ENCODE data around the gene MEFV.

Gene MEFV

DNA sequence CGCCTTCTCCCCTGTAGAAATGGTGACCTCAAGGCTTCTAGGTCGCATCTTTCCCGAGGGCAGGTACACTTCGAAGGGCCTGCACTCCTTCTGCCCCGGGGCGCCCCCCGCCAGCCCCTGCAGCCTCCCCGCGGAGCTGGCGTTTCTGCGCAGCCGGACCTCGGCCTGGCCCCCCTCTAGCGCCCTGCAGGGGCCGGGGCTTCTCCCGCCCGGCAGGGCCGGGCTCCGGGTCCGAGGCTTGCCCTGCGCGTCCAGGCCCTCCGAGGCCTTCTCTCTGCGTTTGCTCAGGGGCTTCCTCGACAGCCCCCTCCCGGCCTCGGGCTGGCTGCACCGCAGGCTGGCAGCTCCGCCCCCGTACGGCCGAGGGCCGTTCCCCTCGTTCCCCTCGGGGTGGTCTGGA is 2.1 kb downstream of the MEFV start:
- no peak overlapping the region for H3K4me3 ChIP-seq (ENCODE audit: low read depth, low read length)
- in situ Hi-C loops (cut with HindIII; ENCODE audit: low sequenced_read_pairs) = no loop called here
- no peak for DNase-seq (ENCODE audit: low read depth, low spot score)
- TF ChIP-seq, protein P1, sequence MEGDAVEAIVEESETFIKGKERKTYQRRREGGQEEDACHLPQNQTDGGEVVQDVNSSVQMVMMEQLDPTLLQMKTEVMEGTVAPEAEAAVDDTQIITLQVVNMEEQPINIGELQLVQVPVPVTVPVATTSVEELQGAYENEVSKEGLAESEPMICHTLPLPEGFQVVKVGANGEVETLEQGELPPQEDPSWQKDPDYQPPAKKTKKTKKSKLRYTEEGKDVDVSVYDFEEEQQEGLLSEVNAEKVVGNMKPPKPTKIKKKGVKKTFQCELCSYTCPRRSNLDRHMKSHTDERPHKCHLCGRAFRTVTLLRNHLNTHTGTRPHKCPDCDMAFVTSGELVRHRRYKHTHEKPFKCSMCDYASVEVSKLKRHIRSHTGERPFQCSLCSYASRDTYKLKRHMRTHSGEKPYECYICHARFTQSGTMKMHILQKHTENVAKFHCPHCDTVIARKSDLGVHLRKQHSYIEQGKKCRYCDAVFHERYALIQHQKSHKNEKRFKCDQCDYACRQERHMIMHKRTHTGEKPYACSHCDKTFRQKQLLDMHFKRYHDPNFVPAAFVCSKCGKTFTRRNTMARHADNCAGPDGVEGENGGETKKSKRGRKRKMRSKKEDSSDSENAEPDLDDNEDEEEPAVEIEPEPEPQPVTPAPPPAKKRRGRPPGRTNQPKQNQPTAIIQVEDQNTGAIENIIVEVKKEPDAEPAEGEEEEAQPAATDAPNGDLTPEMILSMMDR (IDR thresholded peaks at IDR 0.05; ENCODE audit: low read depth, low read length) = no peak

DNA sequence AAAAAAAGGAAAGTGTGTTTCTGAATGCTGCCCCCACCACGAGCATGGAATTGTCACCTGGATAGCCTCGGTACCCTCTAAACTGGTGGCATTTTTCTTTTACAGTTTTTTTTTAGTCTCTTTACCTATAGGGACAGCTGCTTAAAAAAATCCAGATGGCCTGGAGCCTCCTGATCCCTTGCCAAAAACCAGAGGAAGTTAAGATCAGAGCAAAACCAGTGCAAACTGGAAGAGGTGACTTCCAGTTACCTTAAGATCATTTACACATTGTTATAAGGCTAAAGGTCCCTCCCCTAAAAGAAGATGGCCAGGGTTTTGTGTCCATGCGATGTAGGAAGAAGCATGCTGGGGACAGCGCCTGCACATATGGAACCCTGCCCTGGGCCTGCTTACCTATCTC is 3.5 kb downstream of the MEFV start:
- in situ Hi-C loops (cut with HindIII; ENCODE audit: low sequenced_read_pairs) = no loop called here
- TF ChIP-seq, protein P1 (IDR thresholded peaks at IDR 0.05; ENCODE audit: low read depth, low read length) = no peak
- DNase-seq (ENCODE audit: low read depth, low spot score) = no peak
- H3K4me3 ChIP-seq (ENCODE audit: low read depth, low read length) = no peak overlapping the region

DNA sequence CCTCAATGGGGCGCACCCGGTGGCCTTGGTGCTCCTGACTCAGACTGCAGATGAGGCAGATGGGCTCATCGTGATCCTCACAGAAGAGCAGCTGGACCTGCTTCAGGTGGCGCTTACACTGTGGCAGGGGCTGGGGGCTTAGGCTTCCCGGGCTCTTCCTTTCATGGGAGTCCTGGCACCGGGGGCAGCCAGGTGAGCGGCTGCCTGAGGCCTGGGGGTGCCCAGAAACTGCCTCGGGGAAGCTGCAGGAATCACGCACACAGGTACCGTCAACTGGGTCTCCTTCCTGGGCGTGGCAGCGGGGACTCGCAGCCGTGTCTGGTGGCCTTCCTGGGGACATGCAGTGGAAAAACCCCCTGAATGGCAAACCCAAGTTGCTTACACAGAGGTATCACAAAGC is 7.0 kb downstream of the MEFV start:
- H3K4me3 ChIP-seq (ENCODE audit: low read depth, low read length) = no peak overlapping the region
- in situ Hi-C loops (cut with HindIII; ENCODE audit: low sequenced_read_pairs) = no loop called here
- TF ChIP-seq, protein P1 (IDR thresholded peaks at IDR 0.05; ENCODE audit: low read depth, low read length) = no peak
- no peak for DNase-seq (ENCODE audit: low read depth, low spot score)

DNA sequence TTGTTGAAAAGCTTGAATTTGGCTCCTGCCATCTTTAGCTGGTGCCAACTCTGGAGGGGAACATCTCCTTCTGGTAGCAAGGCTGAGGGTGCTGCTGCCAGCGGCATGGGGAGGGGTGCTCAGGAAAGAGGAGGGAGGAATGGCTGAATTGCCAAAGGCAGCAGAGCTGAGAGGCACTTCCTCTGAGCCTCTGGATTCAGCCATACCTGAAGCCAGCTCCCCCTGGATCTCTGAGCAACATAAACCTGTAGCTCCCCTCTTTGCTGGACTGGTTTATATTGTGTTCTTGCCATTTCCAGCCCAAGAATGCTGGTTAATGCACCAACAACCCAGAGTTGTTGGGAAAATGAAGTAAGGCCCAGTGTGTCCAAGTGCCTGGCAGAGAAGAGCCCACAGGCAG is 7.4 kb downstream of the MEFV start:
- no peak for DNase-seq (ENCODE audit: low read depth, low spot score)
- H3K4me3 ChIP-seq (ENCODE audit: low read depth, low read length) = no peak overlapping the region
- TF ChIP-seq, protein P1 (IDR thresholded peaks at IDR 0.05; ENCODE audit: low read depth, low read length) = no peak
- in situ Hi-C loops (cut with HindIII; ENCODE audit: low sequenced_read_pairs) = no loop called here

DNA sequence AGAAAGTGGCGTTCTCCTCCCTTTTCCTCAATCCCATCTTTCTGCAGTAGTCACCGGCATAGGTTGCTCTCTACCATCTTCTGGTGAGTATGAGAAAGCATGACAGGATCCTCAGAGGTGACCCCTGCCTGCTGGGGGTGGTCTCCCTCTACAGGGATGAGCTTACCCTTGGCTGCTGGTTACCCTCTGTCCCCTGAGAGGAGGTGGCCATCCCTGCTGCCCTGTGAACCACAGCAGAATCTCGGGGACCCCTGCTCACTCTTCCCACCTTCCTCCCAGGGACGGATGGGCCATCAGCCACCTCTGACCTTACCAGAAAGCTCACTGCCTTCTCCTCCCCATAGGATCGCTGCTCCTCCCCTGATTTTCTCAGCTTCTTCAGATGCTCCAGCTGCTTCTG is 7.8 kb downstream of the MEFV start:
- H3K4me3 ChIP-seq (ENCODE audit: low read depth, low read length) = no peak overlapping the region
- TF ChIP-seq, protein P1 (IDR thresholded peaks at IDR 0.05; ENCODE audit: low read depth, low read length) = no peak
- no peak for DNase-seq (ENCODE audit: low read depth, low spot score)
- in situ Hi-C loops (cut with HindIII; ENCODE audit: low sequenced_read_pairs) = no loop called here

DNA sequence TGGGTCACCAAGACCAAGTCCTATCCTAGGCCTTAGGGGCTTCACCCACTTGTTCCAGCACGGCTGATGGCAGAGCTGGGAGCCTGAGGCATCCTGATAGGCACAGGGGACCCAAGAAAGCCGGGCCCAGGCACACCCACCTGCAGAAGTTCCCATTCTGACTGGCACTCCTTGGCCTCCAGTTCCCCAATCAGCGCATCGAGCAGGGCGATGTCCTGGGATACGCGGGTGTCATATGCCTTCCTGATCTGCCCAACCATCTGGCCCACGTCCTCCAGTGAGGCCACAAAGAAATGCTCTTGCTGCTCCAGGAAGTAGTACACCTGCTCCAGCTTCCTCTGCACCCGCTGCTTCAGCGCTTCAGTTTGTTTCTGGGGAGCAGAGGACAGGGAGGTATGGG is 9.6 kb downstream of the MEFV start:
- no peak overlapping the region for H3K4me3 ChIP-seq (ENCODE audit: low read depth, low read length)
- no peak for DNase-seq (ENCODE audit: low read depth, low spot score)
- TF ChIP-seq, protein P1 (IDR thresholded peaks at IDR 0.05; ENCODE audit: low read depth, low read length) = no peak
- in situ Hi-C loops (cut with HindIII; ENCODE audit: low sequenced_read_pairs) = no loop called here

DNA sequence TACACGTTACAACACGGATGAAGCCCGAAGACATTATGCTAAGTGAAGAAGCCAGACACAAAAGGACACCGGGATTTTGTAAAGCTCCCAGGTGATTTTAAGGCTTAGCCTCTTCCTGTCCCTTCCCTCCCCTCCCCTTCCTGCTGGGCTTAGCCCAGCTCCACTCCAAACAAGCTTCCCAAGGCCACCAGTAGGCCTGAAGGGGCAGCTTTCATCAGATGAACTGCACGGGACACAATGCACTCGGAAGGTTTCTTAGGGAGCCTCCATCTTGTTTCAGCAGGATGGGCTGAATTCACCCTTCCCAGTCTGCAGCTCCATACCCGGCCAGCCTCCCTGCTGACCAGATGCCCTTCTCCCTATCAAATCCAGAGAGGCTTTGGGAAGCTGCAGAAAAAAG is 10.4 kb downstream of the MEFV start:
- no peak overlapping the region for H3K4me3 ChIP-seq (ENCODE audit: low read depth, low read length)
- in situ Hi-C loops (cut with HindIII; ENCODE audit: low sequenced_read_pairs) = no loop called here
- no peak for DNase-seq (ENCODE audit: low read depth, low spot score)
- TF ChIP-seq, protein P1 (IDR thresholded peaks at IDR 0.05; ENCODE audit: low read depth, low read length) = no peak

Measured in astrocyte of the spinal cord (primary cell).